Fibroblast of skin of scalp (primary cell): ENCODE data around the gene PCDH10. TPM values are rescaled to one million over a fixed set of nuclear protein-coding genes. Genes with fewer than 3 reads are reported as not detected.

Experiments used
- DNase-seq: peaks from one replicate; pipeline ENCODE4 v3.0.0-alpha.2; 2013
- polyA plus RNA-seq, 2 experiments: library from polyadenylated mRNA; unstranded; fragments of 120-200 nt; gene quantifications; one replicate each; pipeline ENCODE4 v1.2.1, GENCODE V29; 2013; ENCODE audit not compliant: insufficient read length in 2 of 2

Gene PCDH10, protein sequence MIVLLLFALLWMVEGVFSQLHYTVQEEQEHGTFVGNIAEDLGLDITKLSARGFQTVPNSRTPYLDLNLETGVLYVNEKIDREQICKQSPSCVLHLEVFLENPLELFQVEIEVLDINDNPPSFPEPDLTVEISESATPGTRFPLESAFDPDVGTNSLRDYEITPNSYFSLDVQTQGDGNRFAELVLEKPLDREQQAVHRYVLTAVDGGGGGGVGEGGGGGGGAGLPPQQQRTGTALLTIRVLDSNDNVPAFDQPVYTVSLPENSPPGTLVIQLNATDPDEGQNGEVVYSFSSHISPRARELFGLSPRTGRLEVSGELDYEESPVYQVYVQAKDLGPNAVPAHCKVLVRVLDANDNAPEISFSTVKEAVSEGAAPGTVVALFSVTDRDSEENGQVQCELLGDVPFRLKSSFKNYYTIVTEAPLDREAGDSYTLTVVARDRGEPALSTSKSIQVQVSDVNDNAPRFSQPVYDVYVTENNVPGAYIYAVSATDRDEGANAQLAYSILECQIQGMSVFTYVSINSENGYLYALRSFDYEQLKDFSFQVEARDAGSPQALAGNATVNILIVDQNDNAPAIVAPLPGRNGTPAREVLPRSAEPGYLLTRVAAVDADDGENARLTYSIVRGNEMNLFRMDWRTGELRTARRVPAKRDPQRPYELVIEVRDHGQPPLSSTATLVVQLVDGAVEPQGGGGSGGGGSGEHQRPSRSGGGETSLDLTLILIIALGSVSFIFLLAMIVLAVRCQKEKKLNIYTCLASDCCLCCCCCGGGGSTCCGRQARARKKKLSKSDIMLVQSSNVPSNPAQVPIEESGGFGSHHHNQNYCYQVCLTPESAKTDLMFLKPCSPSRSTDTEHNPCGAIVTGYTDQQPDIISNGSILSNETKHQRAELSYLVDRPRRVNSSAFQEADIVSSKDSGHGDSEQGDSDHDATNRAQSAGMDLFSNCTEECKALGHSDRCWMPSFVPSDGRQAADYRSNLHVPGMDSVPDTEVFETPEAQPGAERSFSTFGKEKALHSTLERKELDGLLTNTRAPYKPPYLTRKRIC
- polyA plus RNA-seq (2013, experiment 1 of 2; ENCODE audit: insufficient read length) = 6.3 TPM
- 6.7 TPM for polyA plus RNA-seq (2013, experiment 2 of 2; ENCODE audit: insufficient read length)

- peak; percentile 95 for DNase-seq
Measured at GRCh38 chr4:133148690-133149363, at the start of gene PCDH10. Gene PCDH10 (plus strand): TSS chr4:133149294. CDS start chr4:133150141, 847 bp downstream.

DNA sequence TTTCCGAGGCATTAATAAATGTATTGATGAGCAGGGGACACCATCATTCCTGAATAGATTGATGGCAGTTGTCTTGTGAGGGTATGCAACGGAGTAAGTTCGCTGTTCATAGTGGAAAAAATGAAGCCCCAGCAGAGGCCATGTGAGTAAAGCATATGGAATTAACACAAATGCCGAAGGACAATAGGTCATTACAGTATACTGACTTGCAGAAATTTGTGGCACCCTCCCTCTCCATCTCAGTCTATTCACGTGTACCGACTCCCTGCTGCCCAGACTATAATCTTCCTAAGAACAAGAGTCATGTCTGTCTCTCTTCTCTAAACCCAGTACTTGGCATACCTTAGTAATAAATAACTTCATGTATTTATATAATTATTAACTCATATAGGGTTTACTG lies 47.1 kb upstream of the PCDH10 start:
- DNase-seq = no peak

DNA sequence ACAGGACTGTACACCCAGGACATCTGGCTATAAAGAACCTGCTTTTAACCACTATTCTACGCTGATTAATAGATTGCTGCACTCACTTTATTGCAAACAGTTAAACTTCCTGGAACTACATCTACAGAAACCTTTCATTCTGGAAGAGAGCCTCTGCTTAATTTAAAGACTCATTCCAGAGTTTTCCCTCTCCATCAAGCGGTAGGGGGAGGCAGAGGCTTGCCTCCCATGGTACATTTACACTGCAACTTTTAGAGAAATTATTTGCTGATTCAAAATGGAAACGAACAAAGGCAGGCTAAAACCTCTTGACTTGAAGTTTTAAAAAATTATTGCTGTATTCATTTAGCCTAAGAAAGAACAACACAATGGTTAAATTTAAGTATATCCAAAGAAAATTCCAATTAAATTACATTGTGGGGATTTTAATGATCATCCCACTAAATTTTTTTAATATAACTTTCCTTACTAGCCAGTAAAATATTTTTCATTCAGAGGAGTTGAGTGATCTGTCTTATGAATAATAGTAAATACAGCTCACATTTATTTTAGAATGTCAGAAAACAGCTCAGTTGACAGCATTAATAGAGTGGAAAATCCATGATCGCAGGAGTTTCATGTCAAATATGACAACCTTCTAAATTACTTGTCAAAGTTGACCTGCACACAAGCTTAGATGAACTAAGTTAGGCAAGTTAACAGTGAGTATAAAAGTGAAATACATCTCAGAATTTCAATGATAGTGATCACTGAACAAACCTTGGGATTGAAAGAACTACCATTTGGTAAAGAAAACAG lies 46.3 kb upstream of the PCDH10 start:
- no peak for DNase-seq

DNA sequence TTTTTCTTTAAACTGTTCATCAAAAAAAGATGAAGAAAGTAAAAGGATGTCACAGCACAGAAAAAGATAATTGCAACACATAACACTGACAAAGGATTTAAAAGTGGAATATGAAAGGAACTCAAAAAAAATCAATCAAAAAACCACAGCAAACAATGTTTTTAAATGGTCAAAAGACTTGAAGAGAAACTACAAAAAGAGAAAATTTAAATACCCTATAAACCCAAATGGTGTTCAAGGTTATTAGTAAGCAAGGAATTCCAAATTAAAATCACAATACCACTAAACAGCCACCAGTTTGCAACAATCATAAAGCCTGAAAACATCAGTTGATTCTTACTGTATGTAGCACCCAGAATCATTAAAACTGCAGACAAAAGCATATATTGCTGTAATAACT lies 36.5 kb upstream of the PCDH10 start:
- DNase-seq = no peak

GRCh38 chr4:133124746-133125145 lies 24.3 kb upstream of the PCDH10 start:
- DNase-seq = no peak

DNA sequence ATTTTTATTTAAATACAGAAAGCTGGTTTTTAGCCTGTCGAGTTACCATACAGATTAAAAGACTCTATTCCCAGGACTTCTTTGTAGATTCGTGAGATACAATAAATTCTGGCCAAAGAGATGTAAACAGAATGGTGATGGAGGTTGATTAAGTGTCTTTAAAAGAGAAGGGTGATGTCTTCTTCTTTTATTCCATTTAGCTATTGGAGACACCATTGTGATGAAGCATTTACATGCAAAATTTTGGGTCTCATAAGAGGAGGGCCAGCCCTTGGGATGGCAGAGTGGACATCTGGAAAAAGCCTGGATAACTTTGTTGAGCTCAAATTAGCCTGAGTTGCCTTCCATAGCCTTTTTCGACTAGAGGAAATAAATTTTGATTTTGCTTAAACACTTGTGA lies 21.6 kb upstream of the PCDH10 start:
- no peak for DNase-seq

DNA sequence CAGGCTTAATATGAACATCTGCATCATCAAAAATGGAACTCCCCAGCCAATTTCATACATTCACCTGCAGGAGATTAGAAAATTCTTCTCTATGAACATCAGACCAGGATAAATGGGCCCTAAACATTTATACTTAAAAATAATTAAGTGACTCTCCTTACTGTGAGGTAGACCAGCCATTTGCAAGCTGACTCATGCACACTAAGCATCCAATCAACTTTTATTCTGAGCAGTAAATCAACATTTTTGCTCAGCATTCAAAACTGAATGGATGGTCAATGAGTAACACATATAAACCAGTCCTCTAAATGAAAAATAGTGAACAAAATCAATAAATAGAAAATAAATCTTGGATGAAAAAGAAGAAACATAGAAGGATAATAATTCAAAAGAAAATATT lies 19.9 kb upstream of the PCDH10 start:
- no peak for DNase-seq

- DNase-seq = peak; percentile 58
Measured at GRCh38 chr4:133130171-133130570, 18.9 kb upstream of the PCDH10 start.

DNA sequence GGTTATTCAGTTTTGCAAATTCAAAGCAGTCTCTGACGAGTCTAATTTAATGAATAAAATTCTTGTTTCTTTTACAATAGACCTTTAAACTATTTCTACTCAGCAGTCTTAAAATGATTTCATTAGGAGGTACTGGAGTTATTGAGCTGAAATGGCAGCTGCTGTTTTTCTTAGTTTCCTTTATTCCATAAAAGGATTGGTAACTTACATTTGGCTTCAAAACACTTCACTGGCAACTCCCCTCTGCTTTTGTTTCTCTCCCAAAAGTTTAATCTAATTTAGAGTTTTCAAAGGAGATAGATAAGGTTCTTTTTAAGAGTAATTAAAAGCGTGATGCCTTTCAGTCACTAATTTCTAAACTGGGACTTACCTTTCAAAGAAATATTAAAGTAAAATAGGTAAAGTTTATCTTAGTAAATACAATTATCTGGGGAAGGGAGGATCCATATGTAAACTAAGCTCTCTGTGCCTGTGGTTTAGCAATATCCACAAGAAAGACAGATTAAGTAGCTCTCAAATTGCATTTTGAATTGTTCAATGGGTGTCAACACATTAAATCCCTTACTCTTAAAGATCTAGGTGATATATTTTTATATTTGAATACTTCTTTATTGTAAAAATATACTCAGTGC lies 17.1 kb upstream of the PCDH10 start:
- DNase-seq = no peak

DNA sequence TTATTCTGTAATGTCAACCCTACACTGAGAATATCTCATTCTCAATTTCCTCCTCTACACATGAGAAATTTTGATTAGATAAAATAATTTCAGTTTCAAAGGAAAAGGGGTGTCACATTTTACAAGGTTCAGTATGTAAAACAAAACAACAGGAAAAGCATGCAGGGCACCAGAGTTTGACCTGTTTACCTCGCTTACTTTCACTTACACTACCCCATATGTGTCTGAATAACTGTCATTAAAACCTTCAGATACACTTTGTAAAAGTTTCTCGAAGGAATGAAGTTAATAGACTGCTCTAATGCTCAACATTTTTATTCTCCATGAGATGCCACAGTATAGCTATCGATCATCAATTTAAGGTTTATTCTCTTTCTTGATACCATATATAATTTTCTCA lies 12.3 kb upstream of the PCDH10 start:
- DNase-seq = no peak

DNA sequence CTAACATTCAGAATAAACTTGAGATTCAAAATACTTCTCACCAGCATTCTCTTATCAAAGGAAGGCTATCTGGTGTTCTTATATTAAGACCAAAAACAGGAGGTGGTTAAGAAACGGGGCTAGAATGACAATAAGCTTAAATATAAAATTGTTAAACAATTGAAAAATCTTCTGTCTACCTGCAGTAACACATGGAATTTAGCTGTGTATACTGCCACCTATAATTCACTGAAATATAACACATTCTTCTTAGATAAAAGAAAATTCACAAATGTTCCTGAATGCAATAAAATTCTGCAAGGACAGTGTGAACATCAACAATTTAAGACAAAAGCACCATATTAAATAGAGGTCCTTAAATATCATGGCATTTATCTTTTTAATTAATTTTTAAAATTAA lies 11.5 kb upstream of the PCDH10 start:
- DNase-seq = no peak

GRCh38 chr4:133143775-133144430 lies 5.2 kb upstream of the PCDH10 start:
- no peak for DNase-seq

DNA sequence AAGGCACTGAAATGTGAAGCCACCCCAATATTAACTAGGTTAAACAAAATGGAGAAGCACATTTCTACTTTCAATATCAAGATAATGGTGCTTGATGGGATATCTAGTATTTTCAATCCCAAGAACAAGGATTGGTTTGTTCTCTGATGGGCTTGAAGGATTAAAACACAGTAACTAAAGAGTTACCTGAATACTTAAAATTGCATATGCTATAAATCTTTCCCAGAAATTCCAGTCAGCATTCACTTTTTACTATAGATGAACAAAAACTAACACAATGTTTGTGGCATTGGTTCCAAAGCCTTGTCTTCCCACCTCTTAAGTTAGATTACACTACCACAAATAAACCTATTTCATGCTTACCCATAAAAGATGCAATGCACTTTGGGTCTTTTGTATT lies 3.9 kb upstream of the PCDH10 start:
- no peak for DNase-seq

DNA sequence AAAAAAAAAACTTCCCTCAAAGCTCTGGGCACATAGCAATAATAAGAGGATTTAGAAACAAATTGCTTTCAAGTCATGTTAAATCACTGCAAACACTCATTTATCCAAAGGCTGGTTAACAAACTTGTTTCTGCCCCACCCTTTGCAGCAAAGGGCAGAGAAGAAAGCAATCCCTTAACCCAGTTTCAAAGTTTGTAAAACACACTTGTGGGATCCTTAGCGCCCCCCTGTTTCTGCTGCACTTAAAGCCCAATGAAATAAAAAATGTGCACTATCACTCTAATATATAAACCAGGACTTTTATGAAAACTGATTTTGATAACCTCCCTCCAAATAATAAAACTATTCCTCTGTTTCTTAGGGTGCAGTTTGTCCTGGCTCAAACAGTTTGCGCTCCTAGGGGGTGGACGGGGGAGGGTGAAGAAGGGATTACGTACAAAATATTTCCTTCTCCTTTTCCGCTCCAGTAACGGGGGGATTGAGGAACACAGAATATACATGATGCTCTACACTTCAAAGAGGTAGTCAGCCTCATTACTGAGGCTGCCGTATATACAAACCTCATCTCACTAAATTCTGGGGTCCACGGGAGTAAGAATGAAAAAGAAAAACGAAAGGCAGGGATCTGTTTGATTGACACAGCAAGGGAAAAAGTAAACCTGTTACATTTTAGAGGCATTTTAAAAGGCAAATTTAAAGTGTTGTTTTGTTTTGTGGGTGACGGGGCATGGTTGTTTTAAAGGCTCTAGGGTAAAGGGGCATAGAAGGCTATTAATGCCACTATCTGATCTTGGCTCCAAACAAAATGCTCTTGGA lies 3.1 kb upstream of the PCDH10 start:
- DNase-seq = no peak

DNA sequence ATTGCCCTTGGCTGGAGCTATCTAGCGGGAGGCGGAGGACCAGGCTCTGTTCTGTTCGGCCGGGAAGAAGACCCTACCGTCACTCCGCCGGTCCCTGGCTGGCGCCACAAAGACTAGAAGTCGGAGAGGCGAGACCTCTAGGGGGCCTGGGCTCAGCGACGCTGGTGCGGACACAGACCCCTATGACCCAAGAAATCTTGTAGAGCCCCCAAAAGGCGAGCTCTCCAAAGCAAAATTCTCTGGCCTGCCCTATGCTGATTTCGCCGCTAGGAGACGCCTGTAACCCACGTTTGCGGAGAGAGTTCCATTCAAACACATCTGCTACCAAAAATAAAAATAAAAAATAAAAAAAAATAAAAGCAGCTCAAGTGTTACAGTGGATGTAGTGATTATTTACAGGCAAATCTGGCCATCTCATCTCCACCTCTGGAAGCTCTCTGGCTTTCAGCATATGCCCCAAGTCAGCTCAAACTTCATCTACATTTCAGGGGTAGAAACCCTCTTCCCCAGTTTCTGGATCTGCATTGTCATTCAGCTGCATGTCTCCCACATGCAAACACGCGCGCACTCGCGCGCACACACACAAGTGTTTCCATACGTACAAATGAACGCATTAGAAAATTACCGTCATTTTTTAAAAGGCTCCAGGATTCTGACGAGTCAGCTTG lies 2.4 kb upstream of the PCDH10 start:
- peak; percentile 57 for DNase-seq

- DNase-seq = no peak
Measured at GRCh38 chr4:133147286-133147821, 1.7 kb upstream of the PCDH10 start.

DNA sequence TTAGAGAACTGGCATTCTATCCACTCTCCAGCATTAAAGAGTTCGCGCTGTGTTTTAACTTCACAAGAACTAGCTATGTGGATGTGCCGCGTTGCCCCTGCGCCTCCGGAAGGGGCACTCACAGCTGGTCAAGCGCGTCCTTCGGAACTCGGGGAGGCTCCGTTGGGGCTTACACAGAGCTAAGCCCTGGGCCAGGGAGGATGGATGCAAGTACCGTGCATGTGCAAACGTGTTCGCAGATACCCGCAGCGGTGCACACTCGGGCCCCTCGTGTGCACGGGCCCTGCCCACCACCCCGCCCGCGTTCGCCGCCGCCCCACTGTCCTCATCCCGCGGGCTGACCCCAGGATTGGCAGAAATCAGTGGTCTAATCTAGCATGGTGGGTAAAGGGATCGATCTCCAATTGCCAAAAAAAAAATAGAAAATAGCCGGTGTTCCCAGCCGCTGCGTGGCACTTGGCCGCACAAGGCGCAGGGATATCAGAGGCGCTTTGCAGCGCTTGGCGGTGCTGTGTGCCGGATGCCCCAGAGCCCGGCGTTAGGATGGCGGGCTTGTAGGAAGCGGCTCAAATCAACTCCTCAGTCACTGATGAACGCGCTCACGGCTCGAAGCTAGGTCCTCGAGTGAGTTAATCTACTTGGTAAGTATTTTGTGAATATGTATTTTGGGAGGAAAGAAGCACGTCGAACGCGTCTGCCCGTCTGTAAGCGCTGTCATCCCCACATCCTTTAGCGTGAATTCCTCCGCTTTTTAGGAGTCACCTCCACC lies 989 bp upstream of the PCDH10 start:
- peak; percentile 57 for DNase-seq

- no peak for DNase-seq
Measured at GRCh38 chr4:133149364-133149695, 236 bp downstream of the PCDH10 start.
